GM21576 (cell line): ENCODE results near the gene TMEM91.
"Not testable (repeated sequence)": the region's sequence is repeated elsewhere in the genome, so short reads cannot be mapped to it uniquely, and the experiment has no call there.

ENCODE experiments used
- ATAC-seq: cut with Tn5 transposase; IDR thresholded peaks from one replicate; pipeline ENCODE4 v1.9.1; 2021; ENCODE audit warnings: mild to moderate bottlenecking, moderate library complexity; ENCODE audit not compliant: unreplicated experiment

Gene TMEM91

DNA sequence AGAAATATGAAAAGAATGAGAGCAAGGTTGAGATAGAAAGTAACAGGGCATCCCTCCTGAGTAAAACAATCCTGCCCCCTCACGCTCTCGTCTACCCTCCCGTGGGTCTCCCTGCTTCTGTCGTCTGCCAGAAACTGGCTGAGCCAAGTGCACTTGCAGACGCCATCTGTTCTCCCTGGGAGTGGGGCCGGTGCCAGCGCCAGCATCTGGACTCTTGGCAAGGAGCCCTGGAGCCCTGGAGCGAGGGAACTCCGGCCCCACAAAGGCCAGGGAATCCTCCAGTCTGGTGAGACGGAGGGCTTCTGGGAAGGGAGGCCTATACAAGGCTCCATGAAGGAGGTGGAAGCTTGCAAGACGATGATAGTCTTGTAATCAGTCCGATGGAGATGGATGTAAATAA lies 2.3 kb upstream of the TMEM91 start:
- ATAC-seq: no peak

DNA sequence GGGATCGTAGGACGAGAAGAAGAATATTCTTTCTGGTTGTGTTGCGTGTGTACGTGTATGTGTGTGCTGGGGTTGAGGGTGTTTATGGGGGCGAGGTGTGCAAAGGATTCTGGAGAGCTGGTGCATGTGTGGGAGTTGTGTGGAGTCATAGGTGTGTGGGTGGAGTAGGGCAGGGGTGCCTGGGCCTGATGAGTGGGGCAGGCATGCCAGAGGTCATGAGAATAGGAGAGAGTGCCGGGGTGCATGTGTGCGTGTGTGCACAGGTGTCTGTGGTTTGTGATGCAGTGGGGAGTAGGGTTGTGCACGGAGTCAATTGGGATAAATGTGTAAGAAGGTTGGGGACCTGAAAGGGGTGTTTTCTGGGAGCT lies 649 bp downstream of the TMEM91 start:
- no peak for ATAC-seq

GRCh38 chr19:41377977-41378709 lies 1.8 kb downstream of the TMEM91 start:
- ATAC-seq: no peak

DNA sequence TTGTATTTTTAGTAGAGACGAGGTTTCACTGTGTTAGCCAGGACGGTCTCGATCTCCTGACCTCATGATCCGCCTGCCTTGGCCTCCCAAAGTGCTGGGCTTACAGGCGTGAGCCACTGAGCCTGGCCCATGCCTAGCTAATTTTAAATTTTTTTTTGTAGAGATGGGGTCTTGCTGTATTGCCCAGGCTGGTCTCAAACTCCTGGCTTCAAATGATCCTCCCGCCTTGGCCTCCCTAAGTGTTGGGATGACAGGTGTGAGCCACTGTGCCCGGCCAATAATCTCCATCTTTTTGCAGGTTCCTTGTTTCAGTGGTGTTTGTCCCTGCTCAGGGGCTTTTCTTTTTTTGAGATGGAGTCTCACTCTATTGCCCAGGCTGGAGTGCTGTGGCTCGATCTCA lies 5.2 kb downstream of the TMEM91 start:
- not testable (repeated sequence) for ATAC-seq

DNA sequence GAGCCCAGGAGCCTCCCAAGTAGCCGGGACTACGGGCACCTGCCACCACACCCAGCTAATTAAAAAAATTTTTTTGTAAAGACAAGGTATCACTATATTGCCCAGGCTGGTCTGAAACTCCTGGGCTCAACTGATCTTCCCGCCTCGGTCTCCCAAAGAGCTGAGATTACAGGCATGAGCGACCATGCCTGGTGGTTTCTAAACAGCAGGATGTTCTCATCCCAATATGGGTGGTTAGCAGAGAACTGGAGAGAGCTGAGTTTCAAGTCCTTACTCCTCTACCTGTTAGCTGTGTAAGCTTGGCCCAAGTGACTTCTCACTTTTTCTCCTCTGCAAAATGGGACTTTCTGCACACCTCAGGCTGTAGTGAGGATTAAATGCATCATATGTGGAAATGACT lies 8.0 kb downstream of the TMEM91 start:
- ATAC-seq: no peak

DNA sequence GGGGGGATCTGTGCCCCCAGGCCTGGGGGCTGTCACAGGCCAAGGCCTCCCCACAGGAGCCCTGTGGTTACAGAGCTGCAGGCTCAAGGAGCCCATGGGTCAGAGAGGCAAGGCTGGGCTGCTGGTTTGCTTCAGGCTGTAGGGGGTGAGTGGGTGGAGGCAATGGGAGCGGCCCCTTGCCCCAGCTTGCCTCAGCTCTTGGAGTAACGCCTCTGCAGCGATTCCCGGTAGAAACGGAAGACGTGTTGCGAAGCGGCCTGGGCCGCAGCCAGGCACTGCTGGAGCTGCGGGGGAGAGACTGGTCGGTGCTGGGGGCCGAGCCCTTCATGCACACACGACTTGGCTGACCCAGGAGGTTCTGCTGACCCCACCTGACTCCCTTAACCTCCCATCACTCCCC lies 10.1 kb downstream of the TMEM91 start:
- no peak for ATAC-seq

DNA sequence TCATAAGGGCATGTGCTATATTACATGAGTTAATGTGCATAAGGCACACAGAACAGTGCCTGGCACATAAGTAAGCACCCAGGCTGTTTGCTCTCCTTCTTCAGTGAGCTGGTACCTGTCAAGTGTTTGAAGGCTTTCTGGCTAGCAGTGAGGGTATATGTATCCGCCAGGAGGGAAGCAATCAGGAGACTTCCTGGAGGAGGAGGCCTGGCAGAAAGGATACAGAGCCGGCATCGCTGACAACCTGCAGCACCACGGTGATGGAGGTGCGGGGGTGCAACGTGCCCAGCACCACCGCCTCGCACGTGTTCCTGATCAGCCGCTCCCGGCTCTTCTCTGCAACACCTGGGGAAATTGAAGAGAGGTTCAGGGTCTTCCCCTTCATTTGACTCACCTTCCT lies 15.3 kb downstream of the TMEM91 start:
- ATAC-seq: no peak

DNA sequence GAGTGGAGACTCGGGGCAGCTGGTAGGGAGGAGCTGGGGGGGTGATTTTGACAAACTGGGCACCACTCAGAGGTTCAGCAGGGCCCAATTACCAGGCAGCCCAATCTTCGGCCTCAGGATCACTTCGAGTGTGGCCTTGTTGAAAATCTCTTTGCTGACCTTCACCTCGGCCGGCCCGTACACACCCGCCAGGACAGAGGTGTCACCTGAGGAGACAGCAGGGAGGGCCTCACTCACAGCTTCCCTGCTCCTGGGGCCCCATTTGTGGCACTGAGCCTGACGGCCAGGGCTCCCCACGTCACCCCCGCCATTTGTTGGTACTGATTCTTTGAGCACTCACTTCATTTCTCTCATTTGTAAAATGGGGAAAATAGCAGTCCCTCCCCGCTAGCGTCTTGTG lies 16.4 kb downstream of the TMEM91 start:
- ATAC-seq: no peak

DNA sequence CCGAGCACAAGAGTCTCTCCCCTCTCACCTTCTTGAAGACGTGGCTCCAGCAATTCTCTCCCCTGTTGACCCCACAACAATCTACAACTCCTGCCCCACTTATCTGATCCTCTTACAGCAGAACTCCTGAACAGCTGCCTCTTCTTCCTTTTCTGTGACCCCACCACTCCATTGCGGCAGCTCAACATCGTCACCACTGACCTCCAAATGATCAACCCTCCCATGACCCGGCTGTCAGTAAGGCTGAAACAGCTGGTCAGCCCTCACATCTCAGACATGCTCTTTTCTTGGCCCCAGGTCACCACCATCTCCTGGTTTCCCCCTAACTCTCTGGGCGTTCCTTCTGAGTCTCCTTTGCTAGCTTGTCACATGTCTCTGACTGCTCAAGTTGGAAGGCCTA lies 19.0 kb downstream of the TMEM91 start:
- ATAC-seq: no peak

DNA sequence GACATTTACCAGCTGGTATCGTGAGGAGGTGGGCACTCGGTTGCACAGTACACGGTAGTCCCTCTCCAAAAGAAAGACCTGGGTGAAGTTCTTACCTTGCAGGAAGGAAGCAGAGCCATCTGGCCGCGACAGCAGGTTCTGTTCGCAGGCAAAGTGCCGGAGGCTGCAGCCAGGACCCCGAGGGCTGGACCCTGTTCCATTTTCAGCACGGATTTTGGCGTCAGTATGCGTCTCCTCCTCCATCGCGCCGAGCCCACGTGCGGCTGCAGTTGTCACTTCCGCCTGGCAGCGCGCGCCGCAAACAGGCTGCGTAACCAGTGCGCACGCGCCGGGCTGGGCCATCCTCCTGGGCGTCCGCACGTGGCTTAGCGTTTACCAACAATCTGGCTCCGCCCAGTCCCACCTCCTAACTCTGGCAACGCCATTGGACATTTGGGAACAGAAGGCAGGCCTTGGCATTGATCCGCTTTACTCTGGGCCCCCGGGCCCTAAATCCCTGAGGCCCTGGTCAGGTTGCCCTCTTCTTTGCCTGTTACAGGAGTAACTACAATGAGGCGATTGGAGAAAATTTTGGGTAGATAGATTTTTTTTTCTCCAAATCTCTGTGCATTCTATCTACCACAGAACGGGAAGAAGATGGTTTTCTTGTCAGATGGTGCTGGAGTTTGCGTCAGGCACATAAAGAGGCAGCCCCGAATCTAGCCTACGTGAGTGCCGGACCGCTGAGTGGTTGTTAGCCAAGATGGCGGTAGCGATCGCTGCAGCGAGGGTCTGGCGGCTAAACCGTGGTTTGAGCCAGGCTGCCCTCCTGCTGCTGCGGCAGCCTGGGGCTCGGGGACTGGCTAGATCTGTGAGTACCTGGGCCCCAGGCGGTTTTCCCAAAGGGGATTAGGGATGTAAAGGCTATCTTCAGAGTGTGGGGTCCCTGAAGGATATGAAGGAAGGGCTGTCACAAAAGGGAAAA lies 21.0 kb downstream of the TMEM91 start, which contains the start of the genes BCKDHA and EXOSC5:
BCKDHA (plus strand) TSS at position 733 of the 964 bp plus-strand sequence; CDS start at position 743, 10 bp downstream.
EXOSC5 (minus strand) TSS at position 274 of the 964 bp plus-strand sequence; CDS start at position 243, 31 bp downstream.
- peak; percentile 91 for ATAC-seq

- ATAC-seq: no peak
Measured at GRCh38 chr19:41398050-41398418, 21.7 kb downstream of the TMEM91 start.

DNA sequence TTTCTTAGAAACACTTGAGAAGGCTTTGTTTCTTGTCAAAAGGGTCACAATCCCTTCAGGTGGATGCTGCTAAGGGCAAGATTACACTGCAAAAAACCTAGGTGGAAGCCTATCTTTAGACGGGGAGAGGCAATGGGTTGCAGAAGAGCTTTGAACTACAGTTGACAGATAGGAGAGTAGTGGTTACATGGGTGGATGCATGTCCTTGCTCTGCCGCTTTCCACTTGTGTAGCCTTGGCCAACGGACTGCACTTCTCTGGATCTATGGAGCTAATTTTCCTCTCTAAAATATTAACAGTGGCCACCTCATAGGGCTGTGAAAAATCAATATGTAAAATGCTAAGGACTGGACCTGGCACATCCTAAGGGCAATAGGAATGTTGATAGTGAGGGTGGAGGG lies 22.3 kb downstream of the TMEM91 start:
- ATAC-seq: no peak

- no peak for ATAC-seq
Measured at GRCh38 chr19:41399091-41399490, 22.8 kb downstream of the TMEM91 start.

DNA sequence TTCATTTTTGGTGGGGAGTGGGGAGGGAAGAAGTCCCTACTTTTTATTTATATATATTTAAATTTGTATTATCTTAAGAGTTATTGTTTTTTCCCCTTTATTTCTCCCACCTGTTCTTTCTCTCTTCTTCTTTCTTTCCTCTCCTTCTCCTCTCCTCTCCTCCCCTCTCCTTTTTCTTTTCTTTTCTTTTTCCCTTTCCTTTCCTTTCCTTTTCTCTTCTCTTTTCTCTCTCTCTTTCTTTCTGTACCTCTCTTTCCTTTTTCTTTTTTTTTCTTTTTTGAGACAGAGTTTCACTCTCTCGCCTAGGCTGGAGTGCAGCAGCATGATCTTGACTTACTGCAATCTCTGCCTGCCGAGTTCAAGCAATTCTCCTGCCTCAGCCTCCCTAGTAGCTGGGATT lies 23.2 kb downstream of the TMEM91 start:
- no peak for ATAC-seq

DNA sequence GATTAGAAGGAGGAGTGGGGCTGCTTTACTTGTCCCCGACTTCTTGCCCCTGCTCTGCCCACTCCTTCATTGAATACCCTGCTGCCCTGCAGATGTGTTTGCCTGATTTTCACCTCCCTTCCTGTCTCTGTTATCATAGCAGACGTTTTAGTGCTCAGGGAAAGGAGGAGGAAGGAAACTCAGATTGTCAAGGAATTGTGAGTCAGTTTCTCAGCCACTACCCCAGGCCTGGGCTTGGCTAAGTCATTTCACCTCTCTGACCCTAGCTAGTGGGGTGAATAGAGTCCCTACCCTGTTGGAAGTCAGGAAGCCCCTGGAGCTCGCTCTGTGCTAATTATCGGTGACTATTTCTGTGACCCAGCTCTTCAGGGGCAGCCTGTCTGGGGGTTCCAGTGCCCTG lies 25.1 kb downstream of the TMEM91 start:
- no peak for ATAC-seq

DNA sequence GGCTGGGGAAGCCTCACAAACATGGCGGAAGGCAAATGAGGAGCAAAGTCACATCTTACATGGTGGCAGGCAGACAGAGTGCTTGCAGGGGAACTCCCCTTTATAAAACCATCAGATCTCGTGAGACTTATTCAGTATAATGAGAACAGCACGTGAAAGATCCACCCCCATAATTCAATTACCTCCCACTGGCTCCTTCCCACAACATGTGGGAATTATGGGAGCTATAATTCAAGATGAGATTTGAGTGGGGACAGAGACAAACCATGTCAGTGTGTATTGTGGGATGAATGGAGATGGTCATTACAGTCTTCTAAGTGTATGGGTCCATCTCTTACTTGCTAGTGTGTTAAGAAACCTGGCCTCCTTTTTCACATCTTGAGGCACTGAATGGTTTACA lies 25.7 kb downstream of the TMEM91 start:
- no peak for ATAC-seq

GRCh38 chr19:41403181-41403970 lies 27.0 kb downstream of the TMEM91 start:
- ATAC-seq: no peak

GRCh38 chr19:41405776-41406175 lies 29.4 kb downstream of the TMEM91 start:
- ATAC-seq: no peak

GRCh38 chr19:41407271-41407670 lies 30.9 kb downstream of the TMEM91 start:
- no peak for ATAC-seq

DNA sequence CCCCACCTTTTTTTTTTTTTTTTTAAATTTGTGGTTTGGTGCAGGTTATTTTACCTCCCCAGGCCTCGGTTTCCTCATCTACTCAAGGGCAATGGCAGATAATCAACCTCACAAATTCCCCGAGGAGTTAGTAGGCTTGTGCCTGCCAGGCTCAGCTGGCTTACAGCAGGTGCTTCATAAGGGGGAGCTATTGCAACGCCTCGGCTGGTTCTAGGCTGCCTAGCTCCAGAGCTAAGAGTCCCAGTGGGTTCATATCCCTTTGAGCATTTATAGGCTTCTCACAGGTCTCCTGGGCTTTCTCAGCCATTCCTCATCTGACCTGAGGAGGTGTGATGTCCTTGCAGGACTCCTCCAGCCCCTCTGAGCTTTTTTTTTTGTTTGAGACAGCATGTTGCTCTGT lies 31.9 kb downstream of the TMEM91 start:
- no peak for ATAC-seq

DNA sequence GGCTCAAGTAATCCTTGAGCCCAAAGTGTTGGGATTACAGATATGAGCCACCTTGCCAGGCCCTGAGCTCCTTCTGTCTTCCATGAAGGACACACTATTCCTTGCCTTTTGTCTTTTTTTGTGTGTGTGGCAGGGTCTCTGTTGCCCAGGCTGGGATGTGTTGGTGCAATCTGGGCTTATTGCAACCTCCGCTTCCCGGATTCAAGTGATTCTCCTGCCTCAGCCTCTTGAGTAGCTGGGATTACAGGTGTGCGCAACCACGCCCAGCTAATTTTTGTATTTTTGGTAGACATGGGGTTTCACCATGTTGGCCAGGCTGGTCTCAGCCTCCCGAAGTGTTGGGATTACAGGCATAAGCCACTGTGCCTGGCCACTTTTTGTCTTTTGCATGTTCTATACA lies 32.5 kb downstream of the TMEM91 start:
- ATAC-seq: not testable (repeated sequence)
